ENCODE data around the gene PAFAH2. TPM values are rescaled to one million over a fixed set of nuclear protein-coding genes. Genes with fewer than 3 reads are reported as not detected.

Gene PAFAH2
- polyA plus RNA-seq, 3 donors, result 18.5 to 19.8 (median 19.2) TPM

DNA sequence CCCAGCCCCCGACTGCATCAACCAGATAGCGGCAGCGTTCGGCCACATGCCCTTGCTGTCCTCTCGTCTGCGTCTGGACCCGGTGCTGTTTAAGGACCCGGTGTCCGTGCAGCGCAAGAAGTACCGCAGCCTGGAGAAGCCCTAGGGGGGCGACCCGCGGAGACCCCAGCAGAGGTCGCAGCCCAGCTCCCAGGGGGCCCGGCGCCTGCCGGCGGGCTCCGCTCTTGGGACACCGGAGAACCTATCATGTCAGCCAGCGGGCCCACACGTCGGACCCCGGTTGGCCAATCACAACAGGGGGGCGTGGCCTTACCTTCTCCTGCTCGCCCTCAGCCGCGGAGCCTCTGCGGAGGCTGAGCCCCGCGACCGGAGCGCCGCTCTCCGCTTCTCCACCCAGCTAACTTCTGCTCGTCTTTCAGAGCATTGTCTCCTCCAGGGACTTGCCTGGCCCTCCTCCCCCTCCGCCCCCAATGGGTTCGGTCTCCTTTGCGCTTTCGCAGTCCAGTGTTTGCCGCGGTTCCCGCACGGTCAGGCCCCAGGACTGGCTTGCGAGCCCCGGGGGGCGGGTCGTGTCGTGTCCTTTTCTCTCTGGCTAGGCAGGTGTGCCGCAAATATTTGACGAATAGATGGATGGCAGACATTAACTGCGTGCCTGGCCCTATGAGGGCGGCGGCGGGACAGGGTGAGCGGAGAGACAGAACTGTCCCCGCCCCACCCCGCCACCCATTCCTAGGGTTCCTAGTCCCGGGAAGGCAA, 37.5 kb upstream of the PAFAH2 start:
- DNase-seq (ENCODE audit: extremely low read depth in 1 of 11, low read depth in 9 of 11, low spot score in 4 of 11), result peak; percentile 66 to 89 (median 86)

DNA sequence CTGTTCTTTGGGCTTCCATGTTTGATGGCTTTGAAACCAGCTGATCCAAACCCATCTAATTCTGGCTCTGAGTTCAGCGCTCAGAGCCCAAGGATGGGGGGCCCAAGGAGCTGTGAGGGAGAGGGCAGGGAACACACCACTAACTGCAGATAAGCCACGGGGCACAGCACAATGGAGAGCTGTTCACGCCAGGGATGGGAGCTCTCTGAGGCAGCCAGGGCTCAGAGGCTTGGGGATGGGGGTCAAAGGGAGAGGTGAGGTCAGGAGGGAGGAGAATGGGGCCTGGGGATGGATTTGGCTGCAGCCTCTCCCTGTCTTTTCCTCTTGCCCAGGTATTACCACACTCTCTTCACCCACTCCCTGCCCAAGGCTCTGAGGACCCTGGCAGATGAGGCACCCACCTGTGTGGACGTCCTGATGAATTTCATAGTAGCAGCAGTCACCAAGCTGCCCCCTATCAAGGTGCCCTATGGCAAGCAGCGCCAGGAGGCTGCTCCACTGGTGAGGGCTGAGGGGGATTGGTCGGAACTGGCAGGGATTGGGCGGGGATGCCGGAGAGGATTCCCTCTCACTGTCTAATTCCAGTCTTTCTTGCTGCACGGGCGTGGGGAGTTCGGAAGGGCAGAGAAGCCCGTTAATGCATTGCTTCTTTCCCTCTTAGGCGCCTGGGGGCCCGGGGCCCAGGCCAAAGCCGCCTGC, 36.8 kb upstream of the PAFAH2 start:
- no peak for DNase-seq (ENCODE audit: extremely low read depth in 1 of 11, low read depth in 9 of 11, low spot score in 4 of 11)

DNA sequence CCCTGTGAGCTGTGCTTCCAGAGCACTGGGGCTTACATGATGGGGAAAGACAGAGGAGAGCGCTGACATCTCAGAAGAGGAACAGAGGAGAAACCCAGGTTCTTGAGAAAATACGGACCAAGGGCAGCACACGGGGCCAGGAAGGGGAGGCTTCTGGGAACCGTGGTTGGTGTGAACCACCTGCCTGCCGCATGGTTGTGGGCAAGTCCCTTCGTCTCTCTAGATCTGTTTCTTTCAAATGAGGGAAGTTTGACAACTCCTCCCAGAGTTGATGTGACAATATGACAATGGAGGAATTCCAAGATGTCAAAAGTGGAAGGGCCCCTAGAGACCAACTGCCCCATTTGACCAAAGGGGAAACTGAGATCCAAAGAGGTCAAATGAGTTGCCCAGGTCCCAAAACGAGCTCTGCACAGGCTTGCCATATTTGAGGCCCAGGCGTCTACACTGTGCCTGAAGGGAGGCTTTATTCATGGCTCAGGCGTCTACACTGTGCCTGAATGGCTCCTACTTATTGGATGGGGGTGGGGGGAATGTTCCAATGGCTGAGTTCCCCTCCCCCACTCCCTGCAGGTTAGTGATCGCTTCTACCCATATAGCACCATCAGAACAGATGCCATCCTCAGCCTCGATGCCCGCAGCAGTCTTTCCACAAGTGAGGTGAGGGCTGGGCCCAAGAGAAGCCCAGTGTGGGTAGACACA, 34.9 kb upstream of the PAFAH2 start:
- DNase-seq (ENCODE audit: extremely low read depth in 1 of 11, low read depth in 9 of 11, low spot score in 4 of 11), result no peak

DNA sequence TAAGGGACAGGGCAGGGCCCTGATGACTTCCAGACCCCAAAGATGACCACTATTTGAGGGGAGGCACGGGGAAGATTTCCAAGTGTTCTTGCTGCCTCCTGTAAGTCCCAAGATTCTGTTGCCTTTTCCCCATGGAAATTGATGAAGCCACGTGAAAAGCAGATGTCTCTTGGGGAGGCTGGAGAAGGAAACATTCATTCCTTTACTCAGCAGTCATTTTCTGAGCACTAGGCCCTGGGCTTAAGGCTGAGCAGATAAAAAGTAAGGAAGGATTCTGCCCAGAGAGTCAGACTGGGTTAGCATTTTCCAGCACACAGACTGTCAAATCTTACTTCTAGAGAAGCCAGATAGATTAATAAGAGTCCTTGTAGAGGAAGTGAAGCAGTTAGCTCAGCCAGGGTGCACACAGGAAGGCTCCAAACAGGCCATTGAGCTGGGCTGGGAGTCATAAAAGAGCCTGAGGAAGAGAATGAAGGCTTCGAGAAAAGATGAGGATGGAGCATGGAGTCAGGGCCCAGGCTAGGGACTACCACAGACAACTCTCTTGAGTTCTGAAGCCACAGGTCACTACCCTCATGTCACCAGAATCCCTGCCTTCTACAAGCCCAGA, 33.9 kb upstream of the PAFAH2 start:
- DNase-seq (ENCODE audit: extremely low read depth in 1 of 11, low read depth in 9 of 11, low spot score in 4 of 11), result no peak

DNA sequence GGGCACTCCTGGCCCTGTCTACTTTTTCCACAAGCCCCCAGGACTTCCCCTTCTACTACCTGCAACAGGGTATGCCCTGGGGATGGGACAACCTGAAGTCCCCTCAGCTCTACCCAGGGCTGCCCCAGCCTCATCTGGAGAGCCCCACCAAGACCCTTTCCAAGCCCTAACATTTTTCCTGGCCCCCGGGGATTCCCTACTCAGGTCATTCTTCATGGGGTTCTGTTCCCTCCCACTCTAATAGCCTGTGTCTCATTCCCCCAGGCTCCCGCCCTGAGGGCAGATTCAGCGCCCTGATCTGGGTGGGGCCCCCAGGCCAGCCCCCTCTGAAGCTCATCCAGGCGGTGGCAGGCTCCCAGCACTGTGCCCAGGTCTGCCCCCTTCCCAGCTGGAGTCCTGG, 33.3 kb upstream of the PAFAH2 start:
- no peak for DNase-seq (ENCODE audit: extremely low read depth in 1 of 11, low read depth in 9 of 11, low spot score in 4 of 11)

DNA sequence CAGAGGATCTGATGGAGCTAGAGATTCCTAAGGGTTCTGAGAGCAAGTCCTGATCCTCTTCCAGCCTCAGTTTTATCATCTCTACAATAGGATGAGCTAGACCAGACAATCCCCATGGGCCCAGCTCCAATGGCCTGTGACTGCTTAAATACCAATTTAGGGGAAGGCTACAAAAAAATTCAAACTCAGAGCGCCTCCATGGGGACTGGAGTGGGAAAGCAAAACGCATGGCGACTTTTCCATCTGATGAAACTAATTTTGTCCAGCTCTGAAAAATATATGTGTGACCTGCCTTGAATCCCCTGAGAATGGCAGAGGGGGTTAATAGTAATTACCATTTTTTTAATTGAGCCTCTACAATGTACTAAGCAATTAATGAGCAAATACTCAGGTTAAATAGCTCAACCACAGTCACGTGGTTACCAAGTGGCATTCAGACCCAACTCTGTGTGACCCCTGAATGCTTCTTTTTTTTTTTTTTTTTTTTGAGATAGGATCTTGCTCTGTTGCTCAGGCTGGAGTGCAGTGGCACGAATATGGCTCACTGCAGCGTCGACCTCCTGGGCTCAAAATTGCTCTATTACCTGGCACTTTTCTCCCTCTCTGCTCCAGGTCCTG, 32.1 kb upstream of the PAFAH2 start:
- no peak for DNase-seq (ENCODE audit: extremely low read depth in 1 of 11, low read depth in 9 of 11, low spot score in 4 of 11)

DNA sequence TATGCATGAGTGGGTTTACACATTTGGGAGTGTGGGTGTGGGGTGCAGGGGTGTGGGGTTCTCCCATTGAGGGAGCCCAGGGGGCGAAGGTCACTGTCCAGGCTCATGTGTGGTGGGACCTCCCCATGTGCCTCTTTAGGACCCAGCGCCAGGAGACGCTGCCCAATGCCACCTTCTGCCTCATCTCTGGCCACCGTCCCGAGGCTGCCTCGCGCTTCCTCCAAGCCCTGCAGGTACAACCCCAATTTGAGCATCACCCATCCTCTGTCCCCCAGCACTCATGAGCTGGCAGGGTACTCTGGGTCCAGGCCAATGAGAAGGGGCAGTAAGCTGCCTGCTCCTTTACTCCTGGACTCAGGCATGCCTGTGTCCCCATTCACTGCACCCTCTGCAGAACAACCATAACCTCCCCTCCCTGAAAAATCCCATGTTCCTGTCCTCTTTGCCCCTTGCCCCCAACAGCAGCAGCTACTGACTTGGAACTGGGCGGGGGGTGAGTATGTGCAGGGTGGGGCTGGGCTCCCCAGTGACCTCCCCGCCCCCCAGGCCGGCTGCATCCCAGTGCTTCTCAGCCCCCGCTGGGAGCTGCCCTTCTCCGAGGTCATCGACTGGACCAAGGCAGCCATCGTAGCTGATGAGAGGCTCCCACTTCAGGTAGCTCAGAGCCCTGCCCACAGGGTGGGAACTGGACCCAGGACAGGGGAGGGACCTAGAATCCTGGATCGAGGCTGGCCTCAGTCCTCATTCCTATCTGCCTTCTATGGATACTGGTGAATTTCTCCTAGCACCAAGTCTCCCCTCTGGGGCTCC, 31.4 kb upstream of the PAFAH2 start:
- no peak for DNase-seq (ENCODE audit: extremely low read depth in 1 of 11, low read depth in 9 of 11, low spot score in 4 of 11)

DNA sequence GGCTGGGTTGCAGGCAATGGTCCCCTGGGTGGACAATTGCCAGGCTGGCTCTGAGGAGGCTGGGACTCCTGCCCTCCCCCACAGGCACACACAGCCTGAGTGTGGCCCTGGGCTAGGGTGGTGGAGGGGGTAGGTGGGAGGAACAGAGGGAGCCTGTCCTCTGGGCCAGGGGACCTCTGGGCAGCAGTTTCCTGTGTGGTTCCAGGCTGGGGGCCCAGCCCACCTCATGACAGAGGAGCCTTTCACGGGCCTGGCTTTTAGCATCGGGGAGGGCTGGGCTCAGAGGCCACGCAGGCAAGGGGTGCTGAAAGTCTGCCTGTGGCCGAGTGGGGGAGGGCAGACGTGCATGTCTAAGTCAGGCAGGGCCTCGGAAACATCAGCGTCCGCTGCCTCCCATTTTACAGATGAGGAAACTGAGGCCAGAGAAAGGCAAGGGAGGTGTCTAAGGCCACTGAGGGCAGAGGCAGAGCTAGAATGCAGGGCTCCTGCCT, 30.7 kb upstream of the PAFAH2 start:
- no peak for DNase-seq (ENCODE audit: extremely low read depth in 1 of 11, low read depth in 9 of 11, low spot score in 4 of 11)

DNA sequence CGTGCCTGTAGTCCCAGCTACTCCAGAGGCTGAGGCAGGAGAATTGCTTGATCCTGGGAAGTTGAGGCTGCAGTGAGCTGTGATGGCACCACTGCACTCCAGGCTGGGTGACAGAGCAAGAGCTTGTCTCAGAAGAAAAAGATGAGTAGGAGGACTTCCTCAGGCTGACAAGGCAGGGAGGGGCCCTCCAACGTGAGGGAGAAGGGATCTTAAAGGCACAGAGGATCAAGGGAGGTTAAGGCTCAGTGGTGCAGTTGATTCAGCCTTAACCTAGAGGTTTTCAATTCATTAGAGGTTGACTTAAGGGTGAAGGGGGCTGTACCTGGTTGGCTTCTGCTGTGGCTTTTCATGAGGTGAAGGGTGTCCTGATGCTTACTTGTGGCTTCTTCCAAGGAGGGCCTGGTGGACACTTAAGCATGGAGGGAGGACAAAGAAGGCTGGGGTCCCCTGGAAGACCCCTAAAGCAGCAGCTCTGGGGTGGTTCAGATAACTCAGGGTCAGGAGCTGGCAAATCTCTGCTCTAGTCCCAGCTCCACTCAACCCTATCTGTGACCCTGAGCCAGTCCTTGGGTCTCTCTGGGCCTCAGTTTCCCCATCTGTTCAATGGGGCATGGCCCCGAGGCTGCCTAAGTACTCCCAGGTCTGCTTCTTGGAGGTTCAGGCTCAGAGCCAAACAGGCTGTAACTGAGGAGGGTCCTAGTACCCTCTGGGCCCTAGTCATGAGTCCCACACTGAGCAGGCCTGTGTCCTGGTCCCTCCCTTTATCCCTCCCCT, 30.0 kb upstream of the PAFAH2 start:
- DNase-seq (ENCODE audit: extremely low read depth in 1 of 11, low read depth in 9 of 11, low spot score in 4 of 11), result no peak

DNA sequence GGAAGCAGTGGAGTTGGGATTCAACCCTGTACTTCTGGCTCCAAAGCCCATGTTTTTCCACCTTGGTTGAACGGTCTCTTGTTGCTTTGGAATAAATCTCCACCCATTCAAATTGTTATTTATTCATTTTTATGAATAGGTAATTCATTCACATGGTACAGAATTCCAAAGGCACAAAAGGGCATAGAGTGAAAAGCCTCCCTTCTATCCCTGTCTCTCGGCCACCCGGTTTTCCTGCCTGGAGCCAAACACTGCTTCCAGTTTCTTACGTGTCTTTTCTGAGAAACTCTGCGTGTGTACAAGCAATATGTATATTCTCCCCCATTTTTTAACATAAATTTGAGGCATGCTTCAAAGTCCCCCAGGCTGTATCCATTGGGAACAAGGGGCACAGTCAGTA, 27.7 kb upstream of the PAFAH2 start:
- DNase-seq (ENCODE audit: extremely low read depth in 1 of 11, low read depth in 9 of 11, low spot score in 4 of 11), result no peak

DNA sequence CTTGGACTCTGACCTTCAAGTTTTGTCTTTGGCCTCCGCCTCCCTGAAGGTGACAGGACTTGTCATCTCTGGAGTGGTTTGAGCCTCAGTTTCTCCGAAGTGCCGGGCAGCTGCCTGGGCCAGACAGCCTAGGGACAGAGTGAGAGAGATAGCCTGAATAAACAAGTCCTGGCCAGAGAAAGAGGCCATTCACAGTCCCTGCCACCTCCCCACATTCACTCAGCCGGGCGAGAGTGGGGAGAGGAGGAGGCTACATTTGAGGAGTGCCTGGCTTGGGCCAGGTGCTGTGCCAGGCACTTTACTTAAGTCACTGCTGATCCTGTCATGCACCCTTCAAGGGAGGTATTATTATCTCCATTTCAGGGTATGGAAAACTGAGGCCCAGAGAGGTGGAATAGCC, 27.2 kb upstream of the PAFAH2 start:
- no peak for DNase-seq (ENCODE audit: extremely low read depth in 1 of 11, low read depth in 9 of 11, low spot score in 4 of 11)

DNA sequence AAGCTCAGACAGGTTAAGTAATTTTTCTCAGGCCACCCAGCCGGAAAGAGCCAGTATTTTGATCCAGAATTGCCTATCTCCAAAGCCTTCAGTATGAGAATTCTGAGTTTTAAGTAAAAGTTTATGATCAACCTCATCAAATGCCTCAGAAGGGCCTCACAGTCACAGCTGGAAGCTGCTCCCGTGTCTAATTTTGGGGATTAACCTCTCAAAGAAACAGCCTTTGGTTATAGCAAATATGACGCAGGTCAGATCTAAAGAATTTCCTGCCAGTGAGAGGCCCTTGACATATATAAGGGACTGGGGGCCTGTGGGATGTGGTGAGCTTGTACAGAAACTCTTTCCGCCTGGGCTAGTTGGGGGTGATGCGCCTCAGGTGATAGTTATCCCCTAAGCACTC, 26.0 kb upstream of the PAFAH2 start:
- DNase-seq (ENCODE audit: extremely low read depth in 1 of 11, low read depth in 9 of 11, low spot score in 4 of 11), result no peak

DNA sequence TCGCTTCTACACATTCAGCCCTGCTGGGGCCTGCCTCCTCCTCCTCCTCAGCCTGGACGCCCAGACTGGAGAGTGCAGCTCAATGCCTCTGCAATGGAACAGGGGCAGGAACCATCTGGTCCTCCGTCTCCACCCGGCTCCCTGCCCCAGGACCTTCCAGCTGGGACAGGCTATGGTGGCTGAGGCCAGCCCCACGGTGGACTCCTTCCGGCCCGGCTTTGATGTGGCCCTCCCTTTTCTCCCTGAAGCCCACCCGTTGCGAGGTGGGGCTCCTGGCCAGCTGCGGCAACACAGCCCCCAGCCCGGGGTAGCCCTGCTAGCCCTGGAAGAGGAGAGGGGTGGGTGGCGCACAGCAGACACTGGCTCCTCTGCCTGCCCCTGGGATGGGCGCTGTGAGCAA, 25.1 kb upstream of the PAFAH2 start:
- DNase-seq (ENCODE audit: extremely low read depth in 1 of 11, low read depth in 9 of 11, low spot score in 4 of 11), result no peak

DNA sequence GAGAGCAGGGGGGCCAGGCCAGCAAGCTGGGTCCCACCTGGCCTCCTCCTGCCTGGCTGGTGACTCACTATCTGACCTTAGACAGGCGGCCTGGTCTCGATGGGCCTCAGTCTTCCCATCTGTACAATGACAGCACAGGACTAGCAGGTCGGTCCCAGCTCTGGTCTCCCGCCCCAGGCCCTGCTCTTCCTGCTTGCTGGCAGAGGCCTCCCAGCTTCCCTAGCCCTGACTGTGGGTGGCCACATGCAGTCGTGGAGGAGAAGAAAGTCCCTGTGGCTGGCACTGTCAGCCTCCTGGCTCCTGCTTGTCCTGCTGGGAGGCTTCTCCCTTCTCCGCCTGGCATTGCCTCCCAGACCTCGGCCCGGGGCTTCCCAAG, 24.5 kb upstream of the PAFAH2 start:
- DNase-seq (ENCODE audit: extremely low read depth in 1 of 11, low read depth in 9 of 11, low spot score in 4 of 11), result no peak

DNA sequence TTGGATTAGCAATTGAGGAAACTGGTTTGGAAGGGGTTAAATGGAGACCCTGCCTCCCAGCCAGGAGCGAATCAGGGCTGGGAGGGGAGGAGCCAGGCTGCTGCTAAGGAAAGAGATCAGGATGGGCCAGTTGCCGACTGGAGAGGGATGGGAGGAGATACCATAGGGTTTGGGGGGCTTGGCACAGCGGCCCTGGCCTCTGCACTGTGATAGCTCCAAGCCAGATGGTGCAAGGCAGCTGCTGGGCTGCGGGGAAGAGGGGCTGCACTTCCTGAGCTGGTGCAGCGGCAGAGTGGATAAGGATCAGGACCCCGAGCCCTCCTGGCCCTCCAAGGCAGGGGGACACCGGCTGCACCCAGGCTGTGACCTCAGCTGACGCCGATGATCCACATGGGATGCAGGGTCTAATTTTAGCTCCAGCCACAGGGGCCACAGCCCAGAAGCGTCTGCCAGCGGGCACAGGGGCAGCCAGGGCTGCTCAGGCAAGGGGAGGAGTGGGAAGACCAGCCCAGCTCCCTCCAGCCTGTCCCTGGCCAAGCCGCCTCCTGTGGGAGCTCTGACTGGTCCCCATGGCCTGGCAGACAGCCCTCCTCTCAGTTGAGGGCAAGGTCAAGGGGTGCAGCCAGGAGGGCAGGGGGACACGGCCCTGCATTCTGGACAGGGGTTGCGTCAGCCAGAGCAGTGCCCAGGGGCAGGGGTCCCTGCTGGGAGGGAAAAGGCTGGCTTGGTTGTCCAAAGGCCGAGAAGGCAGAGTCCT, 24.0 kb upstream of the PAFAH2 start, which contains the start of gene EXTL1:
EXTL1 (plus strand) TSS at position 129 of the 757 bp plus-strand sequence. CDS start 872 bp downstream, outside the sequence.
- DNase-seq (ENCODE audit: extremely low read depth in 1 of 11, low read depth in 9 of 11, low spot score in 4 of 11), result peak in 2 of 11 donors; percentile 48 to 54

DNA sequence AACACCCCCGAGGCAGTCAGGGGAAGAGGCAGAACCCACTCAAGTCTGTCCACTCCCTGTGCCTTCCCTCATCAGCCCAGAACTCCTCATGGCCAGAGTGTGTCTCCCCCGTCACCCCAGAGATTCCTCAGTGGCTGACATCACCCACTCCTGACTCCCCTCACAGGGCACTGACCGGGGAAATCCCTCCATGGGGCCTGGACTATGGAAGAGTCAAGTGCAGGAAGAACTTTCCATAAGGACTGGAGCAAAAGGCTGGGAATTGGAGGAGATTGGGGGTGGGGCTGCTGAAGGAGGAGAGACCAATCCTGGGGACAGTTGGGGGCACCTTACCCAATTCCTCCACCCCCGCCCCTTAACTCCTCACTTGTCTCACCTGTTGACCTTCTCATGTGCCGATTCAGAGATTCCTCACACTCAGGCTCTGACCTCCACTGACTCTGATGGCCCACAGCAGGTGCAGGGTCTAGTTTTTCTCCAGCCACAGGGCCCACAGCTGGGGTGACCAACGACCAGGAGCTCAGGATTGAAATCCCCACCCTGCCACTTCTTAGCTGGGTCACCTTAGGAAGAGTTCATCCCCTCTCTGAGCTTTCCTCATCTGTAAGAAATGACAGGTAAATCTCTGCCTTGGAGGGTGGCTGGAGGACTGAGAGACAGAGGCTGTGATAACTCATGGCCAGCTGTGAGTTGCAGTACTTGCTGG, 23.2 kb upstream of the PAFAH2 start:
- no peak for DNase-seq (ENCODE audit: extremely low read depth in 1 of 11, low read depth in 9 of 11, low spot score in 4 of 11)

Data from renal cortex interstitium (tissue), 11 donors.